ENCODE measurements around the gene RTN4RL1.

GRCh38 chr17:1919201-1919600 is 105.9 kb downstream of the RTN4RL1 start:
- TF ChIP-seq CTCF (IDR thresholded peaks at IDR 0.05): no peak
- TF ChIP-seq POLR2AphosphoS5 (IDR thresholded peaks at IDR 0.05; ENCODE audit: insufficient read depth in 1 of 2, low read depth in 1 of 2): no peak

All from vagina (tissue), 2 donors.